CD4-positive, alpha-beta T cell treated with Interleukin-17A for 4 hours (primary cell): ENCODE results near the gene TNK1.

Experiments
- DNase-seq: peaks from one replicate; pipeline ENCODE4 v3.0.0-alpha.2; 2020; ENCODE audit warnings: mixed read lengths

The TNK1 gene

GRCh38 chr17:7392696-7393612, 12.1 kb downstream of the TNK1 start:
- no peak for DNase-seq

DNA sequence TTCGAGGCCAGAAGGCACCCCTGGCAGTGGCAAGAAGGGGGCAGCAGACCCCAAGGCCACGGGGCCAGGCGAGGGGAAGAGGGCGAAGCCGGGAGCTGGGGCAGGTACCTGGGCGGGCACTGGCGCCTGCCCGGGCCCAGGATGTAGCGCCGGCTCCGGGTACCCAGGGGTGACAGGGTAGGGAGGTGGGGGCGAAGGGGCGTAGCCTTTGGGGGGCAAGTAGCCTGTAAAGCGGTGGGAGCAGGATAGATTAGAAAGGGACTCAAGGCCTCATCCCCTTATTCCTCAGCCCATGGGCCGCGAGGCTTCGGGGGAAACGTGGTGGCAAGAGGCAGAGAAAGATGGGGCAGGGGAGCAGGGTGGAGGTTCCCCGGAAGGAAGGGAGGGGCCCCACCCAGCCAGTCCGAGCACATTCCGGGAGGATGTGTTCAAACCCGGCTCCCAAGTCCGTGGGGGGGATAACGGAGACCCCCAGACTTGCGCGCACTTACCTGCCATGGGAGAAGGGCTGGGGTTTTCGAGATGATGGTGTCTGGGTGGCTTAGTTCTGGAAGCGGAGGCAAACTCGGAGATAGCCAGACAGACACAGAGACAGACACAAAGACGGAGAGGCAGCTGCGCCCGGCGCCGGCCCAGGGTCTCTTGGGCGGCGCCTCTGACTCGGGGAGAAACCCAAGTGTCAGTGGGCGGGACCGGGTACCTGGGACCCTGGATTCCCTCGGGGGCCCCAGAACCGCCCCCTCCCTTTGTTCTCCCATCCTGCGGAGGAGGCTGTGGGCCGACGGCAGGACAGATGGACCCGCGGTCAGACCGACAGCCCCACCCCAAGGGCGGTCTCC, 12.9 kb downstream of the TNK1 start:
- DNase-seq, result peak; percentile 83

GRCh38 chr17:7394452-7395191, 13.7 kb downstream of the TNK1 start, which contains the start of gene PLSCR3:
TSS of gene PLSCR3 (minus strand) at chr17:7394525. CDS start at chr17:7394110, 415 bp downstream.
- peak; percentile 88 for DNase-seq

- no peak for DNase-seq
Measured at GRCh38 chr17:7396147-7396546, 15.3 kb downstream of the TNK1 start.

- DNase-seq, result no peak
Measured at GRCh38 chr17:7398612-7399011, 17.7 kb downstream of the TNK1 start.

GRCh38 chr17:7403043-7403726, 22.3 kb downstream of the TNK1 start:
- DNase-seq, result peak; percentile 52

DNA sequence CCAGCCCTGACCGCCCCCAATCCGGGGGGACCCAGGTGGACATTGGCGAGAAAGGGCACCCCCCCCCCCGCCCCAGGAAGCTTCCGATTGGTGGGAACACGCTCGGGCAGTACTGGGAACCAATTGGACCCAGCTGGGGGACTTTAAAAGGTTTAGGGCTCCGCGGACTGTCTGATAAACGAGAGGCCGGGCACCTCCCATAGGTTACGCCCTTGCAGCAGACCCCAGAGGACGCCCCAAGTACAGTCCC, 22.8 kb downstream of the TNK1 start:
- no peak for DNase-seq

GRCh38 chr17:7403977-7404736, 23.3 kb downstream of the TNK1 start, which contains the start of gene TMEM256:
TSS of gene TMEM256 (minus strand) at chr17:7404097. CDS start at chr17:7404084, 13 bp downstream.
- peak; percentile 98 for DNase-seq

DNA sequence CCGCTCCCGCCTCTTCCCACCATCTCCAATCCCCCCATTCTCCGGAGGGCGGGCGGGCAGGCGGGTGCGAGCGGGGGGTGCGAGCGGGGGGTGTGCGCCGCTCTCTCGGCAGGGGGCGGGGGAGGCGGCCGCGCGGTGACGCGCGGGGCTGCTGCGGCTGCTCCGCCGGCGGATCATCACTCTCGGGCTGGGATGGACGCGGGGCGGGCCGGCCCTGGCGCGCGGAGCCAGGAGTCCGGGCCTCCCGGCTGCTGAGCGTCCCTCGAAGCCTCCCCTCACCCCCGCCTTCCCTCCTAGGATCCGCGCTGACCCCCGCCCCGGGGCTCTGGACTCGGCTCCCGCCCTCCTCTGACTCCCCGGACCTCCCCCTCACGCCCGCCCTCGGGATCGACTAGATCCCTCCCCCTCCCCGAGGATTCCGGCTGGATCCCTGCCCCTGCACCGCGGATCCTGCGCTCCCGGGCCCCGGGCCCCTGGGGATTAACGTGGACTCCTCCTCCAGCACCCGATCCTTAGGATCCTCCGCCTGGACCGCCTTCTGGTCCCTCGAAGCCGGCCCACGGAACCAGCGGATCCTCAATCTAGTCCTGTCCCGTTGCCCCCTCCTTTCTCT, 24.0 kb downstream of the TNK1 start:
- peak; percentile 81 for DNase-seq

GRCh38 chr17:7405350-7406234, 24.7 kb downstream of the TNK1 start:
- no peak for DNase-seq

- no peak for DNase-seq
Measured at GRCh38 chr17:7406235-7406825, 25.4 kb downstream of the TNK1 start.

DNA sequence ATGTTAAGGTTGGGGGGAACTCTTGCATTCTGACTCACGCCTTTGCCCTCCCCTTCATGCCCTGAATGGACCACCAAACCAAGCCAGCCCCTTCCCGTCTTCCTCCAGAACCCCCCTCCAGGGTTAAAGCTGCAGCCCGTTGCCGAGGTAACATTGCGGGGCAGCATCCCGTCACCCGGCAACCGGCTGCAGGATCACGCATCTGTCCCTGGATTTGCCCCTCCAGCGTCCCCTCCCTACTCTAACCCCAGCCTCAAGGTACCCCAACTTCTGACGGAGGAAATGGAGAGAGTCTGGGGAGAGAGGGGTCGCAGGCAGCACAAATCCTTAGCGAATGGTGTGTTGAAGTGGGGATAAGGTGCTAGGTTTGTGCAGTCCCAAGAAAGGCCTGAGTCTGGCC, 26.2 kb downstream of the TNK1 start:
- DNase-seq, result no peak

- DNase-seq, result no peak
Measured at GRCh38 chr17:7407485-7408251, 26.8 kb downstream of the TNK1 start, which contains the start of gene NLGN2. TSS of gene NLGN2 (plus strand) at chr17:7407845. CDS start at chr17:7408256, 411 bp downstream.

- DNase-seq, result peak; percentile 52
Measured at GRCh38 chr17:7408252-7408727, 27.4 kb downstream of the TNK1 start.

GRCh38 chr17:7408863-7409262, 28.0 kb downstream of the TNK1 start:
- DNase-seq, result no peak

DNA sequence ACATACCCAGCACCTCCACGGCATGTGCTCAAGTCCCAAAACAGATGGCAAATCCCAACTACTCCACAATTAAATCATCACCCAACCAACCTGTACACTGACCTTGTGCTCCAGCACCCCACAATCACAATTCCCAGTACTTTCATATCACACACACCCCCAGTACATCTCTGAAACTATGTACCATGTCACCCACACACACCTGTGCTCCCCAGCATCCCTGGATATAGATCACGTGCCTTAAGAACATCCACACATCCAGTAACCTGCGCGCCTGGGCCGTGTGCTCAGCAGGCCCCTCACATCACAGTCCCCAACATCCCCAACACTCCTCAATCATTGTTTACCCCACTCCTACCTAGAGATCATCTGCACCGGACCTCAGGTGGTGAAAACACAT, 28.8 kb downstream of the TNK1 start:
- no peak for DNase-seq

GRCh38 chr17:7410634-7411426, 29.9 kb downstream of the TNK1 start:
- no peak for DNase-seq

DNA sequence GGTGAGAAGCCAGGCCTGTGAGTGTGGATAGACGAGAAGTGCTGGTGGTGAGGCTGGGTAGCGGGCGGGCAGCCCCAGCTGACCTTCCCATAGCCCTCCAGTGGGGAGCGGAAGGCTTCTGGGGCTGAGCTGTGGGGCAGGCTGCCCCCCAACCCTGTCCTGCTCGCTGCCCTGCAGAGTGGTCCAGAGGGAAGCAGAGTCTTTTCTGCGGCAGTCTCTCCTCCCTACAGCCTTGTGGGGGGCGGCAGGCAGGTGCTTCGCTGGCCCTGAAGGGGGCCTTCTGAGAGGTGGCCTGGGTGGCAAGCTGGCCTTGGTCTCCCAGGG, 30.5 kb downstream of the TNK1 start:
- no peak for DNase-seq
